ENCODE measurements around the gene CNTNAP4.

Gene CNTNAP4

DNA sequence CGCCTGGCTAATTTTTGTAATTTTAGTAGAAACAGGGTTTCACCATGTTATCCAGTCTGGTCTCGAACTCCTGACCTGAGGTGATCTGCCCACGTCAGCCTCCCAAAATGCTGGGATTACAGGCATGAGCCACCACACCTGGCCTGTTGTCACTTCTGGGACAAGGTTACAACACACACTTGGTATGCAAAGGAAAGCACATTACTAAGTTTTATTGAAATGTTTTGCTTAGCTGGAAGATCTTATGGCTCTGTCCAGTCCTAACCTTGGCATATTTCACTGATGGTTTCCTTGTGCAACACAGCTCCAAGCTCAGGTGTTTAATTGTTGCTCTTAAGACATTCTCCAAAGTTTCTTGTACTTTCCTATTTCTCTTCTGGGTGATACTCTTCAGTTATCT lies 94.2 kb downstream of the CNTNAP4 start:
- no peaks in the 10 kb centered on the region for H3K27me3 ChIP-seq (ENCODE audit: control insufficient read depth in 1 of 2, insufficient read depth in 2 of 2, low read length in 2 of 2)
- H3K27ac ChIP-seq (ENCODE audit: low read depth, low read length): no peak overlapping the region

GRCh38 chr16:76373998-76374397 lies 96.8 kb downstream of the CNTNAP4 start:
- Histone ChIP-seq H3K9ac (ENCODE audit: low read length) (no peak overlapping the region), H3K4me3 (ENCODE audit: low read depth in 1 of 2, low read length in 2 of 2) (no peak overlapping the region), H3K27me3 (ENCODE audit: control insufficient read depth in 1 of 2, insufficient read depth in 2 of 2, low read length in 2 of 2) (no peaks in the 10 kb centered on the region), H3K36me3 (ENCODE audit: insufficient read depth, low read length) (no peaks in the 10 kb centered on the region), H3K4me1 (ENCODE audit: insufficient read depth, low read length) (no peaks in the 10 kb centered on the region), H3K27ac (ENCODE audit: low read depth, low read length) (no peak overlapping the region), H3K9me3 (ENCODE audit: low read length) (no peaks in the 10 kb centered on the region)

More for the DNA sequence above, 94.2 kb downstream of the CNTNAP4 start:
- no peaks in the 10 kb centered on the region for H3K4me1 ChIP-seq (ENCODE audit: insufficient read depth, low read length)
- H3K4me3 ChIP-seq (ENCODE audit: low read depth in 1 of 2, low read length in 2 of 2): no peak overlapping the region
- H3K36me3 ChIP-seq (ENCODE audit: insufficient read depth, low read length): no peaks in the 10 kb centered on the region
- no peaks in the 10 kb centered on the region for H3K9me3 ChIP-seq (ENCODE audit: low read length)
- H3K9ac ChIP-seq (ENCODE audit: low read length): no peak overlapping the region

DNA sequence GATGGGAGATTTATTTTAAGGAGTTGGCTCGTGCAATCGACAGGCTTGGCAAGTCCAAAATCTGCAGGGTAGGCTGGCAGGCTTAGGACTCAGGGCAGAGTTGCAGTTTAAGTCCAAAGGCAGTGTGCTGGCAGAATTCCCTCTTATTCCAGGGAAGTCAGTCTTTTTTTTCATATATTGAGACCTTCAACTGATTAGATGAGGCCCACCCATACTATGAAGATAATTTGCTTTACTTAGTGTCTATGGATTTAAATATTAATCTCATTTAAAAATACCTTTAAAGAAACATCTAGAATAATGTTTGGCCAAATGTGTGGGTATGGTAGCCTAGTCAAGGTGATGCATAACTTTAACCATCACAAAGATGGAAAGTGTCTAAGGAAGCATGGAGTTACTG lies 99.8 kb downstream of the CNTNAP4 start:
- Histone ChIP-seq H3K36me3 (ENCODE audit: insufficient read depth, low read length) (no peaks in the 10 kb centered on the region), H3K9ac (ENCODE audit: low read length) (no peak overlapping the region), H3K27me3 (ENCODE audit: control insufficient read depth in 1 of 2, insufficient read depth in 2 of 2, low read length in 2 of 2) (no peaks in the 10 kb centered on the region), H3K4me1 (ENCODE audit: insufficient read depth, low read length) (no peaks in the 10 kb centered on the region), H3K27ac (ENCODE audit: low read depth, low read length) (no peak overlapping the region), H3K9me3 (ENCODE audit: low read length) (no peaks in the 10 kb centered on the region), H3K4me3 (ENCODE audit: low read depth in 1 of 2, low read length in 2 of 2) (no peak overlapping the region)

DNA sequence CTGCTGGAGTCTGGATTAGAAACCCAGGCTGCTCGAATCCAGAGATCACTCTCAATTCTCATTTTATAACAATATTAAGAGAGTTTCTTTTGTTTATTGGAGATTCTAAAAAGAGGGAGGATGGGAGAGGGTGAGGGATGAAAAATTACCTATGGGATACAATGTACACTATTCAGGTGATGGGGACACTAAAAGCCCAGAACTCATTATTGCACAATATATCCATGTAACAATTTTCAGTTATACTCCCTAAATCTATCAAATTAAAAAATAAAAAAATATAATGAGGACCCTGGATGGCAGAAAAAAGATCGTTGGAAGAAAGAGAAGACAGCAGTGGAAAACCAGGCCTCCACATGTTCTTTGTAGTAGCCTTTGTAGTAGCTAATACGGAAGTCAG lies 100.8 kb downstream of the CNTNAP4 start:
- H3K9me3 ChIP-seq (ENCODE audit: low read length): no peaks in the 10 kb centered on the region
- no peak overlapping the region for H3K9ac ChIP-seq (ENCODE audit: low read length)
- no peak overlapping the region for H3K27ac ChIP-seq (ENCODE audit: low read depth, low read length)
- H3K4me3 ChIP-seq (ENCODE audit: low read depth in 1 of 2, low read length in 2 of 2): no peak overlapping the region
- no peaks in the 10 kb centered on the region for H3K36me3 ChIP-seq (ENCODE audit: insufficient read depth, low read length)
- H3K4me1 ChIP-seq (ENCODE audit: insufficient read depth, low read length): no peaks in the 10 kb centered on the region
- H3K27me3 ChIP-seq (ENCODE audit: control insufficient read depth in 1 of 2, insufficient read depth in 2 of 2, low read length in 2 of 2): no peaks in the 10 kb centered on the region

- no peaks in the 10 kb centered on the region for H3K36me3 ChIP-seq (ENCODE audit: insufficient read depth, low read length)
- no peak overlapping the region for H3K27ac ChIP-seq (ENCODE audit: low read depth, low read length)
- H3K4me1 ChIP-seq (ENCODE audit: insufficient read depth, low read length): no peaks in the 10 kb centered on the region
These were observed 103.9 kb downstream of the CNTNAP4 start for GRCh38 chr16:76381096-76381495.

GRCh38 chr16:76385601-76386230 lies 108.5 kb downstream of the CNTNAP4 start:
- no peaks in the 10 kb centered on the region for H3K36me3 ChIP-seq (ENCODE audit: insufficient read depth, low read length)
- H3K9ac ChIP-seq (ENCODE audit: low read length): no peak overlapping the region
- no peaks in the 10 kb centered on the region for H3K4me1 ChIP-seq (ENCODE audit: insufficient read depth, low read length)
- no peaks in the 10 kb centered on the region for H3K27me3 ChIP-seq (ENCODE audit: control insufficient read depth in 1 of 2, insufficient read depth in 2 of 2, low read length in 2 of 2)
- no peaks in the 10 kb centered on the region for H3K9me3 ChIP-seq (ENCODE audit: low read length)
- no peak overlapping the region for H3K4me3 ChIP-seq (ENCODE audit: low read depth in 1 of 2, low read length in 2 of 2)
- no peak overlapping the region for H3K27ac ChIP-seq (ENCODE audit: low read depth, low read length)

More at GRCh38 chr16:76381096-76381495, 103.9 kb downstream of the CNTNAP4 start:
- Histone ChIP-seq H3K4me3 (ENCODE audit: low read depth in 1 of 2, low read length in 2 of 2) (no peak overlapping the region), H3K9ac (ENCODE audit: low read length) (no peak overlapping the region), H3K27me3 (ENCODE audit: control insufficient read depth in 1 of 2, insufficient read depth in 2 of 2, low read length in 2 of 2) (no peaks in the 10 kb centered on the region), H3K9me3 (ENCODE audit: low read length) (no peaks in the 10 kb centered on the region)

DNA sequence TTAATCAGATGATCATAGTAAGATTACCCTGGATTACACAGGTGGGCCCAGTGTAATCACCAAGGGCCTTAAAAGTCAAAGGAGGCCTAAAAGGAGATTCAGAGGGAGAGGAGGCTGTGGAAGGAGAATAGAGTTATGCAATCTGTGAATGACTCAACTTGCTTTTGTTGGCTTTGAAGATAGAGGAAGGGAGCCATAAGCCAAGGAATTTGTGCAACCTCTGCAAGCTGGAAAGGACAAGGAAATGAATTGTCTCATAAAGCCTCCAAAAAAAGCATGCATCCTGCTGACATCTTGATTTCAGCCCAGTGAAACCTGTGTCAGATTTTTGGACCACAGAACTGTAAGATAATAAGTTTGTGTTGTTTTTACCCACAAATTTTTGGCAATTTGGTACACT lies 109.6 kb downstream of the CNTNAP4 start:
- Histone ChIP-seq H3K4me3 (ENCODE audit: low read depth in 1 of 2, low read length in 2 of 2) (no peak overlapping the region), H3K36me3 (ENCODE audit: insufficient read depth, low read length) (no peaks in the 10 kb centered on the region), H3K4me1 (ENCODE audit: insufficient read depth, low read length) (no peaks in the 10 kb centered on the region), H3K9ac (ENCODE audit: low read length) (no peak overlapping the region), H3K27me3 (ENCODE audit: control insufficient read depth in 1 of 2, insufficient read depth in 2 of 2, low read length in 2 of 2) (no peaks in the 10 kb centered on the region), H3K9me3 (ENCODE audit: low read length) (no peaks in the 10 kb centered on the region), H3K27ac (ENCODE audit: low read depth, low read length) (no peak overlapping the region)

DNA sequence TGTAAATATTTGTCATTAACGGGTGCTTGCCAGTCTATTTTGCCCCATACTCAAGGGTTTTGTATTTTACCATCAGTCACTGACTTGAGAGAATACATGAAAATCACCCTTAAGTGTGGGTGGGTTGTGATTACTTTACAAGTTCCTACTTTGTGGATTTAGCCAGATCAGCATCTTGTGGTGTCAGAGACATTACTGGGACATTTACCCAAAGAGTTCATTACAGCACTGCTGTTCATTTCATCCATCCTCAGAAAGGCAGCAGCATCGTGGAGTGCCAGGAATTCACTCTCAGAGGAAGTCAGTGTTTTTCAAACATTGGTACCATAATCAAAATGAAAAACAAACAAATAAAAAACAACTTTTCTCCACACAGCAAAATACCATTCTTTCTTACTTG lies 110.8 kb downstream of the CNTNAP4 start:
- H3K27ac ChIP-seq (ENCODE audit: low read depth, low read length): no peak overlapping the region
- H3K4me1 ChIP-seq (ENCODE audit: insufficient read depth, low read length): no peaks in the 10 kb centered on the region
- no peak overlapping the region for H3K9ac ChIP-seq (ENCODE audit: low read length)
- H3K27me3 ChIP-seq (ENCODE audit: control insufficient read depth in 1 of 2, insufficient read depth in 2 of 2, low read length in 2 of 2): no peaks in the 10 kb centered on the region
- H3K4me3 ChIP-seq (ENCODE audit: low read depth in 1 of 2, low read length in 2 of 2): no peak overlapping the region
- no peaks in the 10 kb centered on the region for H3K36me3 ChIP-seq (ENCODE audit: insufficient read depth, low read length)
- H3K9me3 ChIP-seq (ENCODE audit: low read length): no peaks in the 10 kb centered on the region

- H3K4me1 ChIP-seq (ENCODE audit: insufficient read depth, low read length): no peaks in the 10 kb centered on the region
- no peak overlapping the region for H3K9ac ChIP-seq (ENCODE audit: low read length)
- no peaks in the 10 kb centered on the region for H3K36me3 ChIP-seq (ENCODE audit: insufficient read depth, low read length)
- no peaks in the 10 kb centered on the region for H3K27me3 ChIP-seq (ENCODE audit: control insufficient read depth in 1 of 2, insufficient read depth in 2 of 2, low read length in 2 of 2)
- H3K27ac ChIP-seq (ENCODE audit: low read depth, low read length): no peak overlapping the region
- H3K4me3 ChIP-seq (ENCODE audit: low read depth in 1 of 2, low read length in 2 of 2): no peak overlapping the region
- H3K9me3 ChIP-seq (ENCODE audit: low read length): no peaks in the 10 kb centered on the region
These were observed 111.9 kb downstream of the CNTNAP4 start for GRCh38 chr16:76389126-76389525.

GRCh38 chr16:76390476-76390875 lies 113.3 kb downstream of the CNTNAP4 start:
- Histone ChIP-seq H3K27me3 (ENCODE audit: control insufficient read depth in 1 of 2, insufficient read depth in 2 of 2, low read length in 2 of 2) (no peaks in the 10 kb centered on the region), H3K4me1 (ENCODE audit: insufficient read depth, low read length) (no peaks in the 10 kb centered on the region), H3K27ac (ENCODE audit: low read depth, low read length) (no peak overlapping the region), H3K9me3 (ENCODE audit: low read length) (no peaks in the 10 kb centered on the region), H3K4me3 (ENCODE audit: low read depth in 1 of 2, low read length in 2 of 2) (no peak overlapping the region), H3K9ac (ENCODE audit: low read length) (no peak overlapping the region), H3K36me3 (ENCODE audit: insufficient read depth, low read length) (no peaks in the 10 kb centered on the region)

DNA sequence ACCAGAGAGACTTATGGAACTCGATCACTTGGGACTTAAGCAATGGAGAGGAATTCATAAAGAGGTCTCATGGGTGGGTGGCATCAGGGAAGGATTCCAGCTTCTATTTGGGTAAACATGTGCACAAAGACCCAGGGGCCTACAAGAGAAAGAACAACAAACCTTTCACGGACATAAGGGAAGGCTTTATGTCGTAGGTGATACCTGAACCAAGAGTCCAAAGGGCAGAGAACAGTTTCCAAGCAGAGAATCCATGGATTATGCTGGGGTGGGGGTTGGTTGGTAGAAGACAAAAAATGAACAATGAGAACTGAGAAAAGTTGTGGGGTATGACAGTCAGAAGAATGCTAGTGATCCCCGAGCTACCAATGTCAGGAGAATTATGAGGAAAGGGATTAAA lies 119.8 kb downstream of the CNTNAP4 start:
- H3K27ac ChIP-seq (ENCODE audit: low read depth, low read length): no peak overlapping the region
- no peaks in the 10 kb centered on the region for H3K4me1 ChIP-seq (ENCODE audit: insufficient read depth, low read length)
- no peaks in the 10 kb centered on the region for H3K36me3 ChIP-seq (ENCODE audit: insufficient read depth, low read length)
- no peaks in the 10 kb centered on the region for H3K27me3 ChIP-seq (ENCODE audit: control insufficient read depth in 1 of 2, insufficient read depth in 2 of 2, low read length in 2 of 2)
- no peak overlapping the region for H3K9ac ChIP-seq (ENCODE audit: low read length)
- H3K4me3 ChIP-seq (ENCODE audit: low read depth in 1 of 2, low read length in 2 of 2): no peak overlapping the region
- no peaks in the 10 kb centered on the region for H3K9me3 ChIP-seq (ENCODE audit: low read length)

GRCh38 chr16:76409706-76410105 lies 132.5 kb downstream of the CNTNAP4 start:
- no peak overlapping the region for H3K27ac ChIP-seq (ENCODE audit: low read depth, low read length)
- no peaks in the 10 kb centered on the region for H3K4me1 ChIP-seq (ENCODE audit: insufficient read depth, low read length)
- H3K36me3 ChIP-seq (ENCODE audit: insufficient read depth, low read length): no peaks in the 10 kb centered on the region
- no peaks in the 10 kb centered on the region for H3K27me3 ChIP-seq (ENCODE audit: control insufficient read depth in 1 of 2, insufficient read depth in 2 of 2, low read length in 2 of 2)
- no peak overlapping the region for H3K4me3 ChIP-seq (ENCODE audit: low read depth in 1 of 2, low read length in 2 of 2)
- no peak overlapping the region for H3K9ac ChIP-seq (ENCODE audit: low read length)
- no peaks in the 10 kb centered on the region for H3K9me3 ChIP-seq (ENCODE audit: low read length)
